HEK293 (cell line): Measurements from ENCODE around the gene GCNT2.
"Not testable (repeated sequence)": the region's sequence is repeated elsewhere in the genome, so short reads cannot be mapped to it uniquely, and the experiment has no call there.

ENCODE experiments used
- CTCF ChIA-PET: fragments of 350-600 bp; formaldehyde crosslinking; extraction: SDS; loops from one replicate; lab custom pipeline; 2021; ENCODE audit warnings: antibody characterized with exemption; lab: Yijun Ruan, JAX
- POLR2A ChIA-PET: fragments of 300-600 bp; formaldehyde crosslinking; extraction: SDS; loops from one replicate; lab custom pipeline; 2020; ENCODE audit warnings: antibody characterized with exemption, inconsistent platforms; lab: Yijun Ruan, JAX
- H3K27ac ChIP-seq: fragments of 200-500 bp; sonication (Bioruptor generic); 2 replicates; pipeline ENCODE4 v1.5.1; 2014; ENCODE audit warnings: low read depth, low read length, control low read depth, inconsistent platforms; ENCODE audit errors: extremely low read depth
- H3K36me3 ChIP-seq, 2 experiments: fragments of 200-500 bp in 1 of 2; sonication (Bioruptor generic) in 1 of 2; 1 replicate in 1 of 2; 2 replicates in 1 of 2; pipeline ENCODE4 v1.5.1; 2014 to 2017; ENCODE audit warnings: inconsistent platforms in 2 of 2, low read length in 2 of 2; ENCODE audit not compliant: control insufficient read depth in 2 of 2, insufficient read depth in 1 of 2
- H3K4me1 ChIP-seq: fragments of 200-500 bp; sonication (Bioruptor generic); 2 replicates; pipeline ENCODE4 v1.5.1; 2014; ENCODE audit warnings: mild to moderate bottlenecking, low read length, inconsistent platforms; ENCODE audit not compliant: control insufficient read depth, insufficient read depth
- H3K4me3 ChIP-seq: 2 replicates; pipeline ENCODE4 v1.5.1; 2011; ENCODE audit warnings: low read depth, mild to moderate bottlenecking, control low read depth, low read length, moderate library complexity
- H3K9me3 ChIP-seq: fragments of 200-500 bp; sonication (Bioruptor generic); 2 replicates; pipeline ENCODE4 v1.5.1; 2014; ENCODE audit warnings: low read depth, low read length, inconsistent platforms; ENCODE audit not compliant: control insufficient read depth, insufficient read depth
- GFI1B ChIP-seq: fragments of 450-650 bp; formaldehyde crosslinking; IDR thresholded peaks from 2 replicates; pipeline ENCODE4 v1.5.1; 2016; ENCODE audit warnings: missing biosample characterization, missing genetic modification characterization
- MZF1 ChIP-seq: fragments of 450-650 bp; formaldehyde crosslinking; IDR thresholded peaks from 2 replicates; pipeline ENCODE4 v1.5.1; 2017; ENCODE audit warnings: missing biosample characterization, missing genetic modification characterization, borderline replicate concordance
- PRDM4 ChIP-seq: fragments of 450-650 bp; formaldehyde crosslinking; IDR thresholded peaks from 2 replicates; pipeline ENCODE4 v1.5.1; 2017; ENCODE audit warnings: missing biosample characterization, missing genetic modification characterization
- SCRT2 ChIP-seq: fragments of 450-650 bp; formaldehyde crosslinking; IDR thresholded peaks from 2 replicates; pipeline ENCODE4 v1.5.1; 2016; ENCODE audit warnings: missing biosample characterization, missing genetic modification characterization
- ZBTB20 ChIP-seq: fragments of 450-650 bp; formaldehyde crosslinking; IDR thresholded peaks from 2 replicates; pipeline ENCODE4 v1.5.1; 2016; ENCODE audit warnings: missing biosample characterization, missing genetic modification characterization
- ZFP69B ChIP-seq: fragments of 450-650 bp; formaldehyde crosslinking; IDR thresholded peaks from 2 replicates; pipeline ENCODE4 v1.5.1; 2016; ENCODE audit warnings: missing biosample characterization, missing genetic modification characterization
- ZNF114 ChIP-seq: fragments of 450-650 bp; formaldehyde crosslinking; IDR thresholded peaks from 2 replicates; pipeline ENCODE4 v1.5.0; 2017; ENCODE audit warnings: missing biosample characterization, missing genetic modification characterization
- ZNF214 ChIP-seq: fragments of 450-650 bp; formaldehyde crosslinking; IDR thresholded peaks from 2 replicates; pipeline ENCODE4 v1.5.1; 2017; ENCODE audit warnings: missing biosample characterization, mild to moderate bottlenecking, missing genetic modification characterization, borderline replicate concordance
- ZNF341 ChIP-seq: fragments of 450-650 bp; formaldehyde crosslinking; IDR thresholded peaks from 2 replicates; pipeline ENCODE4; 2016; ENCODE audit warnings: low read depth, missing biosample characterization, missing genetic modification characterization
- ZNF514 ChIP-seq: fragments of 450-650 bp; formaldehyde crosslinking; IDR thresholded peaks from 2 replicates; pipeline ENCODE4 v1.5.1; 2016; ENCODE audit warnings: missing biosample characterization, missing genetic modification characterization
- ZNF529 ChIP-seq: fragments of 450-650 bp; formaldehyde crosslinking; IDR thresholded peaks from 2 replicates; pipeline ENCODE4 v1.5.1; 2017; ENCODE audit warnings: missing genetic modification characterization, missing biosample characterization; ENCODE audit not compliant: insufficient replicate concordance
- ZNF555 ChIP-seq: fragments of 450-650 bp; formaldehyde crosslinking; conservative IDR thresholded peaks from 2 replicates; pipeline ENCODE4 v1.5.1; 2017; ENCODE audit warnings: missing biosample characterization, mild to moderate bottlenecking, missing genetic modification characterization, inconsistent platforms
- ZNF561 ChIP-seq: fragments of 450-650 bp; IDR thresholded peaks from 2 replicates; pipeline ENCODE4 v1.5.1; 2018; ENCODE audit warnings: missing biosample characterization, missing genetic modification characterization, borderline replicate concordance
- ZNF580 ChIP-seq: fragments of 450-650 bp; formaldehyde crosslinking; IDR thresholded peaks from 2 replicates; pipeline ENCODE4 v1.5.1; 2016; ENCODE audit warnings: missing biosample characterization, missing genetic modification characterization
- ZSCAN23 ChIP-seq: fragments of 450-650 bp; formaldehyde crosslinking; IDR thresholded peaks from 2 replicates; pipeline ENCODE4 v1.5.1; 2016; ENCODE audit warnings: missing biosample characterization, missing genetic modification characterization
- ZSCAN30 ChIP-seq: fragments of 450-650 bp; IDR thresholded peaks from 2 replicates; pipeline ENCODE4 v1.5.1; 2018; ENCODE audit warnings: missing biosample characterization, mild to moderate bottlenecking, missing genetic modification characterization, moderate library complexity
- TF ChIP-seq, protein P1 (sequence below): fragments of 450-650 bp; formaldehyde crosslinking; IDR thresholded peaks from 2 replicates; pipeline ENCODE4 v1.5.1; 2016; ENCODE audit warnings: missing biosample characterization, missing genetic modification characterization, low read depth
- TF ChIP-seq, protein P2 (sequence below): fragments of 450-650 bp; formaldehyde crosslinking; IDR thresholded peaks from 2 replicates; pipeline ENCODE4 v1.5.0; 2017; ENCODE audit warnings: missing biosample characterization, missing genetic modification characterization, borderline replicate concordance
- TF ChIP-seq, protein P3 (sequence below): fragments of 450-650 bp; formaldehyde crosslinking; optimal IDR thresholded peaks from 2 replicates; pipeline ENCODE3; 2016; ENCODE audit warnings: missing biosample characterization, mild to moderate bottlenecking, missing genetic modification characterization

The GCNT2 gene

GRCh38 chr6:10613723-10614122 lies 92.6 kb downstream of the GCNT2 start (continued):
- no peak for TF ChIP-seq ZNF514 (tag by site-specific recombination)

- H3K36me3 ChIP-seq: no peaks in the 10 kb centered on the region
- no peaks in the 10 kb centered on the region for H3K9me3 ChIP-seq
- H3K4me1 ChIP-seq: peaks cover 17% of the 10 kb centered on the region
- CTCF ChIA-PET: no interaction called here
- H3K4me3 ChIP-seq: no peak overlapping the region
- POLR2A ChIA-PET: no interaction called here
- TF ChIP-seq, protein P1, sequence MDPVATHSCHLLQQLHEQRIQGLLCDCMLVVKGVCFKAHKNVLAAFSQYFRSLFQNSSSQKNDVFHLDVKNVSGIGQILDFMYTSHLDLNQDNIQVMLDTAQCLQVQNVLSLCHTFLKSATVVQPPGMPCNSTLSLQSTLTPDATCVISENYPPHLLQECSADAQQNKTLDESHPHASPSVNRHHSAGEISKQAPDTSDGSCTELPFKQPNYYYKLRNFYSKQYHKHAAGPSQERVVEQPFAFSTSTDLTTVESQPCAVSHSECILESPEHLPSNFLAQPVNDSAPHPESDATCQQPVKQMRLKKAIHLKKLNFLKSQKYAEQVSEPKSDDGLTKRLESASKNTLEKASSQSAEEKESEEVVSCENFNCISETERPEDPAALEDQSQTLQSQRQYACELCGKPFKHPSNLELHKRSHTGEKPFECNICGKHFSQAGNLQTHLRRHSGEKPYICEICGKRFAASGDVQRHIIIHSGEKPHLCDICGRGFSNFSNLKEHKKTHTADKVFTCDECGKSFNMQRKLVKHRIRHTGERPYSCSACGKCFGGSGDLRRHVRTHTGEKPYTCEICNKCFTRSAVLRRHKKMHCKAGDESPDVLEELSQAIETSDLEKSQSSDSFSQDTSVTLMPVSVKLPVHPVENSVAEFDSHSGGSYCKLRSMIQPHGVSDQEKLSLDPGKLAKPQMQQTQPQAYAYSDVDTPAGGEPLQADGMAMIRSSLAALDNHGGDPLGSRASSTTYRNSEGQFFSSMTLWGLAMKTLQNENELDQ (tag by site-specific recombination): no peak
- TF ChIP-seq GFI1B (tag by site-specific recombination) (no peak), ZNF529 (tag by site-specific recombination) (no peak), ZNF561 (tag by site-specific recombination) (no peak), ZNF341 (tag by site-specific recombination) (no peak), ZNF555 (tag by site-specific recombination) (no peak)
- H3K27ac ChIP-seq: no peak overlapping the region
Measured at GRCh38 chr6:10615675-10616074, 94.5 kb downstream of the GCNT2 start.

- H3K4me3 ChIP-seq, H3K9me3 ChIP-seq, H3K27ac ChIP-seq, H3K36me3 ChIP-seq, POLR2A ChIA-PET: not testable (repeated sequence)
- CTCF ChIA-PET: interaction anchor here (0.6 kb wide), 1 partner anchor 271 kb away, joined by 3 read pairs; no protein-coding TSS in a partner anchor
- H3K4me1 ChIP-seq: peaks cover 17% of the 10 kb centered on the region
Measured at GRCh38 chr6:10616266-10616665, 95.1 kb downstream of the GCNT2 start.

DNA sequence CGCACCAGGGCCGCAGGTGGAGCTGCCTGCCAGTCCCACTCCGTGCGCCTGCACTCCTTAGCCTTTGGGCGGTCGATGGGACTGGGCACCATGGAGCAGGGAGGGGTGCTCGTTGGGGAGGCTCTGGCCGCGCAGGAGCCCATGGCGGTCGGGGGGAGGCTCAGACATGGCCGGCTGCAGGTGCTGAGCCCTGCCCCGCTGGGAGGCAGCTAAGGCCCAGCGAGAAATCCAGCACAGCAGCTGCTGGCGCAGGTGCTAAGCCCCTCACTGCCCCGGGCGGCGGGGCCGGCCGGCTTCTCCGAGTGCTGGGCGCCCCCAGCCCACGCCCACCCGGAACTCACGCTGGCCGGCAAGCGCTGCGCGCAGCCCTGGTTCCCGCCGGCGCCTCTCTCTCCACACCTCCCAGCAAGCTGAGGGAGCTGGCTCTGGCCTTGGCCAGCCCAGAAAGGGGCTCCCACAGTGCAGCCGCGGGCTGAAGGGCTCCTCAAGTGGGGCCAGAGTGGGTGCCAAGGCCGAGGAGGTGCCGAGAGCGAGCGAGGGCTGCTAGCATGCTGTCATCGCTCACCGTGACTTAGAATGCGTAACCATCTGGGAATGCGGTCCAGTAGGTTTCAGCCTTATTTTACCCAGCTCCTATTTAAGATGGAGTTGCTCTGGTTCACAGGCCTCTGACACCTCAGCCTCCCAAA lies 96.0 kb downstream of the GCNT2 start:
- Histone ChIP-seq H3K27ac (no peak overlapping the region), H3K4me1 (peaks cover 17% of the 10 kb centered on the region), H3K9me3 (no peaks in the 10 kb centered on the region), H3K36me3 (no peaks in the 10 kb centered on the region), H3K4me3 (no peak overlapping the region)
- TF ChIP-seq ZSCAN23 (tag by site-specific recombination) (no peak), SCRT2 (tag by site-specific recombination) (no peak), ZNF580 (tag by site-specific recombination) (no peak), ZNF114 (no peak), MZF1 (tag by site-specific recombination) (no peak), ZFP69B (tag by site-specific recombination) (no peak), PRDM4 (tag by site-specific recombination) (no peak), ZSCAN30 (tag by site-specific recombination) (no peak), ZBTB20 (tag by site-specific recombination) (no peak), ZNF214 (tag by site-specific recombination) (no peak)
- TF ChIP-seq, protein P2, sequence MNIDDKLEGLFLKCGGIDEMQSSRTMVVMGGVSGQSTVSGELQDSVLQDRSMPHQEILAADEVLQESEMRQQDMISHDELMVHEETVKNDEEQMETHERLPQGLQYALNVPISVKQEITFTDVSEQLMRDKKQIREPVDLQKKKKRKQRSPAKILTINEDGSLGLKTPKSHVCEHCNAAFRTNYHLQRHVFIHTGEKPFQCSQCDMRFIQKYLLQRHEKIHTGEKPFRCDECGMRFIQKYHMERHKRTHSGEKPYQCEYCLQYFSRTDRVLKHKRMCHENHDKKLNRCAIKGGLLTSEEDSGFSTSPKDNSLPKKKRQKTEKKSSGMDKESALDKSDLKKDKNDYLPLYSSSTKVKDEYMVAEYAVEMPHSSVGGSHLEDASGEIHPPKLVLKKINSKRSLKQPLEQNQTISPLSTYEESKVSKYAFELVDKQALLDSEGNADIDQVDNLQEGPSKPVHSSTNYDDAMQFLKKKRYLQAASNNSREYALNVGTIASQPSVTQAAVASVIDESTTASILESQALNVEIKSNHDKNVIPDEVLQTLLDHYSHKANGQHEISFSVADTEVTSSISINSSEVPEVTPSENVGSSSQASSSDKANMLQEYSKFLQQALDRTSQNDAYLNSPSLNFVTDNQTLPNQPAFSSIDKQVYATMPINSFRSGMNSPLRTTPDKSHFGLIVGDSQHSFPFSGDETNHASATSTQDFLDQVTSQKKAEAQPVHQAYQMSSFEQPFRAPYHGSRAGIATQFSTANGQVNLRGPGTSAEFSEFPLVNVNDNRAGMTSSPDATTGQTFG (tag by site-specific recombination): no peak
- TF ChIP-seq, protein P3, sequence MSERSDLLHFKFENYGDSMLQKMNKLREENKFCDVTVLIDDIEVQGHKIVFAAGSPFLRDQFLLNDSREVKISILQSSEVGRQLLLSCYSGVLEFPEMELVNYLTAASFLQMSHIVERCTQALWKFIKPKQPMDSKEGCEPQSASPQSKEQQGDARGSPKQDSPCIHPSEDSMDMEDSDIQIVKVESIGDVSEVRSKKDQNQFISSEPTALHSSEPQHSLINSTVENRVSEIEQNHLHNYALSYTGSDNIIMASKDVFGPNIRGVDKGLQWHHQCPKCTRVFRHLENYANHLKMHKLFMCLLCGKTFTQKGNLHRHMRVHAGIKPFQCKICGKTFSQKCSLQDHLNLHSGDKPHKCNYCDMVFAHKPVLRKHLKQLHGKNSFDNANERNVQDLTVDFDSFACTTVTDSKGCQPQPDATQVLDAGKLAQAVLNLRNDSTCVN (tag by site-specific recombination): no peak
- ChIA-PET CTCF (no interaction called here), POLR2A (interaction anchor here (0.7 kb wide), 1 partner anchor 372 kb away, joined by 3 read pairs; no protein-coding TSS in a partner anchor)
